OCI-LY1 (cell line): ENCODE results near the gene UQCC5.

Experiments
- EZH2 ChIP-seq: fragments of 200-600 bp; sonication (generic), shearing (Covaris generic); IDR thresholded peaks from 2 replicates; pipeline ENCODE4 v1.8.0; 2017; ENCODE audit warnings: borderline replicate concordance, mixed run types, mild to moderate bottlenecking, antibody characterized with exemption, low read length, moderate library complexity, mixed read lengths
- TF ChIP-seq, protein P1 (sequence below): fragments of 200-600 bp; sonication (generic), shearing (Covaris generic); IDR thresholded peaks from 2 replicates; pipeline ENCODE4 v1.5.1; 2017; ENCODE audit warnings: mild to moderate bottlenecking, antibody characterized with exemption, low read length, moderate library complexity, mixed read lengths

DNA sequence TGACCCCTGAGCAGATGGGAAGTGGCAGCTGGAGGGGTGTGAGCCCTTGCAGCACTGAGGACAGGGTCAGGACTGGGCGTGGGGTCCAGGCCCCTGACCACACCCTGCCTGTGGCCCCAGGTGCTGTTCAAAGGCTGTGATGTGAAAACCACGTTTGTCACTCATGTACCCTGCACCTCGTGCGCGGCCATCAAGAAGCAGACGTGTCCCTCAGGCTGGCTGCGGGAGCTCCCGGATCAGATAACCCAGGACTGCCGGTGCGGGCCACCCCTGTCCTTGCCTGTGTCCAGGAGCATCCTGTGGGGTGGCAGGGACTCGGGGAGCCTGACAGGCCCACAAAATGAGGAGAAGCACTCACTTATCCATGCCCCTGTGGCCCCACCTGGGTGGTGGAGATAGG, 35.4 kb upstream of the UQCC5 start:
- TF ChIP-seq, protein P1, sequence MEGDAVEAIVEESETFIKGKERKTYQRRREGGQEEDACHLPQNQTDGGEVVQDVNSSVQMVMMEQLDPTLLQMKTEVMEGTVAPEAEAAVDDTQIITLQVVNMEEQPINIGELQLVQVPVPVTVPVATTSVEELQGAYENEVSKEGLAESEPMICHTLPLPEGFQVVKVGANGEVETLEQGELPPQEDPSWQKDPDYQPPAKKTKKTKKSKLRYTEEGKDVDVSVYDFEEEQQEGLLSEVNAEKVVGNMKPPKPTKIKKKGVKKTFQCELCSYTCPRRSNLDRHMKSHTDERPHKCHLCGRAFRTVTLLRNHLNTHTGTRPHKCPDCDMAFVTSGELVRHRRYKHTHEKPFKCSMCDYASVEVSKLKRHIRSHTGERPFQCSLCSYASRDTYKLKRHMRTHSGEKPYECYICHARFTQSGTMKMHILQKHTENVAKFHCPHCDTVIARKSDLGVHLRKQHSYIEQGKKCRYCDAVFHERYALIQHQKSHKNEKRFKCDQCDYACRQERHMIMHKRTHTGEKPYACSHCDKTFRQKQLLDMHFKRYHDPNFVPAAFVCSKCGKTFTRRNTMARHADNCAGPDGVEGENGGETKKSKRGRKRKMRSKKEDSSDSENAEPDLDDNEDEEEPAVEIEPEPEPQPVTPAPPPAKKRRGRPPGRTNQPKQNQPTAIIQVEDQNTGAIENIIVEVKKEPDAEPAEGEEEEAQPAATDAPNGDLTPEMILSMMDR = no peak
- no peak for TF ChIP-seq EZH2
